Esophagus squamous epithelium (tissue), 4 donors: Measurements from ENCODE around the gene ANKHD1.

Experiments
- CTCF ChIP-seq, 6 experiments: fragments of 450-650 bp in 4 of 6; fragments of 200-600 bp in 2 of 6; sonication (generic) in 2 of 6; IDR thresholded peaks; one replicate each; pipeline ENCODE4 v1.5.1; 2016 to 2019; ENCODE audit warnings: antibody characterized with exemption in 6 of 6, mild to moderate bottlenecking in 4 of 6, moderate library complexity in 4 of 6
- POLR2A ChIP-seq, 4 donors: fragments of 450-650 bp; IDR thresholded peaks; one replicate each; pipeline ENCODE4 v1.6.1; 2017; ENCODE audit warnings: antibody characterized with exemption in 4 of 4, mild to moderate bottlenecking in 4 of 4, moderate library complexity in 3 of 4

- TF ChIP-seq POLR2A (IDR thresholded peaks at IDR 0.05) (no peak), CTCF (IDR thresholded peaks at IDR 0.05) (no peak)
Measured at GRCh38 chr5:140393738-140394137, 7.9 kb upstream of the ANKHD1 start.
